ENCODE measurements around the gene ZNF584.
"Not testable (repeated sequence)": the region's sequence is repeated elsewhere in the genome, so short reads cannot be mapped to it uniquely, and the experiment has no call there.

The ZNF584 gene

DNA sequence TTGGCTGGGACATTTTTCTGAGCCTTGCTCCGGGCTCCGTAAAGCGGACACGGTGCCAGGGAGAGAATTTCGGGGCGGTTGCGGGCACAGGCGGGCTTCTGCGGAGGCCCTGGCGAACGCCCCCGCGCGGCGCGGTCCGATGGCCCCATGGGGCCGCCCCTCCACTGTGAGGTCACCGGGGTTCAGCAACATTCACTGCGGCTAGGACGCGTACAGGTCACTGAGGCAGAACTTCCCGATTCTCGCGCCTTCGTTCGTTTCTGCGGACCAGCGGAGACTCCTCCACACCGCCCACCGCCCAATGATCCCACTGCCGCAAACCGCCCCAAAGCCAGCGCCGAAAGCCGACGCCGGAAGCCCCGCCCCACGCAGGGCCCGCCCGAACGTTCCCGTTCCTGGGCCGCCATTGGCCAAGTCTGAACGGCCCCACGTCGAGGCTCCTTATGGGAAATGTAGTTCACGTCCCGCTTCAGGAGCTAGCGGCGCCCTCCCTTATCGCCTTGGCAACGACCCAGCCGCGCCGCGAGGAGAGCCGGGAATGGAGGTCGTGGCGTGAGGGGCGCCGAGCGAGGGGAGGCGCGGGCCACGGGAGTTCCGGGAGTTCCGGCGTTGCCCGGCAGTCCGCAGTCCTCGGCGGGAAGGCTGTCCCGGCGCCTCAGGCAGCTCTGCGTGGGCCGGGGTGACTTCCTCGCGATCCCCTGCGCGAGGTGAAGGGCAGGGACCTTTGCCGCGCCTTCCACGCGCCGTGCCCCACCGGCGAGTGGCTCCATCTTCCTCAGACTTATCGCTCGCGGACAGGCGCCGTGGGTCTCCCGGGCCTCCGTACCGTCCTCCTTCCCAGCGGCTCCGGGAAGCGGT is at the start of gene ZNF584:
Gene ZNF584, plus strand, starts transcription at position 498 of the 858 bp plus-strand sequence. CDS start 499 bp downstream, outside the sequence.
- peak; percentile 90 for DNase-seq

DNA sequence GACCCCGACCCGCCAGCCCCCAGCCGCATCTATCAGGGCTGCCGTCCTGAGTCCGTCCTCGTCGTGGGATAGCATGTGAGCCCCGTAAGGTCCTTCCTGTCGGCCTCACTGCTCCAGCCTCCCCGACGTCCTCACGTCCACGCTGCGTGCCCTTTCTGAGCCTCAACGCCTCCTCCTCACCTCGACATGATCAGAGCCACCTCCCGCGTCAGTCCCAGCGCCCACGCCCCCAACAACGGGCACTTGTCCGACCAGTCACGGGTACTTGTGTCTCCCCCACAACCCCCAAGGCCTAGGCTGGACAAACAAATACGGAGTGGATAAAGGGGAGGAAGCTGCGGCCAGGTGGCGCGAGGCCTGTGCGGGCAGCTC is 46.6 kb upstream of the ZNF584 start:
- DNase-seq = no peak

DNA sequence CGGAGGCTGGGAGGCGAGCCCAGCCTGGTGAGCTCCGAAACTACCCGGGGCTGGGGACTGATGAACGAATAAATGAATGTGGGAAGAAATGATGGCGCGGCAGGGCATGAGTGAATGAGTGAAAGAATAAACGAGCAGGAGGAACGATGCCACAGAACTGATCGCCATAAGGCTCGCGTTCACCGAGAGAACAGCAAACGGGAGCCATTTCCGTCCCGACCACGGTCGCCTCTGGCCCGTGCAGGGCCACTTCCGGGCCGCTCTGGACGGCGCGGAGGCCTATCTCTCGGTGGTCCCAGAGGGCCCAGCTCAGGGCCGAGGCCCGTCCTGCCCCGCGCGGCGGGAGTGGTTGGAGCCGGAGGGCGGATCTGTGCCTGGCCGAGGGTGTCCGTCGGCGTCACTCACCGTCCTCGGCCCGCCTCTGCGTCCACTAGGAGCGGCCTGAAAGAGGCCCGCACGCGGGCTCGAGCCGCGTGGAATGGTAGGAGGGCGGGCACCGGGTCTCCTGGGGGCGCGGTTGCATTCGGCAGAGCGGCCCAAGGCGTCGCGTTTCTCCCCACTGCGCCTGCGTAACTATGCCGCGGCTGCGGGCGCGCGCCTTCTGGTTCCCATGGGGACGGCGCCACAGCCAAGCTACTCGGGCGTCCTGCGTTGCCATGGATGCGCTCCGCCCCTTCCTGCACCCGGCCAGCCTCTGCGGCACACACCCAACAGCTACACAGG is 46.0 kb upstream of the ZNF584 start, which contains the start of gene ZNF497:
Gene ZNF497, minus strand, starts transcription at position 480 of the 723 bp plus-strand sequence. CDS start 5,116 bp downstream, outside the sequence.
- DNase-seq = peak; percentile 96

DNA sequence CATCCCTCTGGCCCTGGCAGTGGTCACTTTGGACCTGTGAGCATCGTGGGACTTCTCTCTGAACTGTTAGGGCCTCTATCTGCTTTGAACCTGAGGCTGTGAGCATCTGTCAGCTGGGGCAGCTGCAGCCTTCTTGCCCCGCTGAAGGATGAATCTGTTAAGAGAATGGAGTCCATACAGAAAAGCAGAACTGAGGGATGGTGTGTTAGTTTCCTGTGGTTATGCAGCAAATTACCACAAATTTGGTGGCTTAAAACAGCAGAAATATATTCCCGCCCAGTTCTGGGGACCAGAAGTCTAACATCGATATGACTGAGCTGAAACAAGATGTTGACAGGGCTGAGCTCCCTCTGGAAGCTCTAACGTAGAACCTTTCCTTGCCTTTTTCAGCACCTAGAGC is 44.3 kb upstream of the ZNF584 start:
- DNase-seq = no peak

DNA sequence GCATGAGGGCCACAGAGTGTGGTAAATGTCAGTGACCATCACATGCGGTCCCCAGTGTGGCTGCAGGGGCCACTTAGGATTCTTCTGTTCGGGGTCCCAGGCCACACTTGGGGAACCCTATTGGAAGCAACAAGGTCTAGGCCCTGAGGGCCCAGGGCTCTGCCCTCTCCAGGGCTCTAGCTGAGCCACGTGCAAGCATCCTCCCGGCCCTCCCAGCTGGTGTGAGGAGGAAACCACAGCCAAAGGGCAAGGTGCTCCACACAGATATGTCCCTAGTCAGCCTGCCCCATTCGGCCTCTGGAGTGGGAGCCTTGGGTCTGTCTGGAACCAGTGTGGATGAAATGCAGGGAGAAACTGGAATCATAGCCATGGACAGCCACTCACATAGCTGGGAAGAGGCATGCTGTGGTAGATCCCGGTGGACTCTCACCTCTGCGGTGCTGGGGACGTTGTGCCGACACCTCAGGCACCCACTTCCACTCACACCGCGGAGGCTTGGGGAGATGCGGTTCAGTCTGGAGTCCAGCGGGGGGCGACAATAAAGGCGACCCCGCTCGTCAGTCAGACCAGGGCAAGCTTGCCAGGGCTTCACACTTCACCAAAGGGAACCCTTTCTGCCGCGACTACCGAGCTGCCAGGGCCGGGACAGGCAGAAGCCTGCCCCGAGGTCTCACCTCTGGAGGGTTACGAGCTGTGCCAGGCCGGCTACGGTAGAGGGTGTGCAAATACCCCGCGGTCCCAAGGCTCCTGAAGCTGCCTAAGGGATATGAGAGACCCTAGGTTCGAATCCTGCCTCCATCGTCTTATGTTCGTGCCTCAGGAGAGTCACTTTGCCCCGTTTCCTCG is 41.6 kb upstream of the ZNF584 start:
- no peak for DNase-seq

DNA sequence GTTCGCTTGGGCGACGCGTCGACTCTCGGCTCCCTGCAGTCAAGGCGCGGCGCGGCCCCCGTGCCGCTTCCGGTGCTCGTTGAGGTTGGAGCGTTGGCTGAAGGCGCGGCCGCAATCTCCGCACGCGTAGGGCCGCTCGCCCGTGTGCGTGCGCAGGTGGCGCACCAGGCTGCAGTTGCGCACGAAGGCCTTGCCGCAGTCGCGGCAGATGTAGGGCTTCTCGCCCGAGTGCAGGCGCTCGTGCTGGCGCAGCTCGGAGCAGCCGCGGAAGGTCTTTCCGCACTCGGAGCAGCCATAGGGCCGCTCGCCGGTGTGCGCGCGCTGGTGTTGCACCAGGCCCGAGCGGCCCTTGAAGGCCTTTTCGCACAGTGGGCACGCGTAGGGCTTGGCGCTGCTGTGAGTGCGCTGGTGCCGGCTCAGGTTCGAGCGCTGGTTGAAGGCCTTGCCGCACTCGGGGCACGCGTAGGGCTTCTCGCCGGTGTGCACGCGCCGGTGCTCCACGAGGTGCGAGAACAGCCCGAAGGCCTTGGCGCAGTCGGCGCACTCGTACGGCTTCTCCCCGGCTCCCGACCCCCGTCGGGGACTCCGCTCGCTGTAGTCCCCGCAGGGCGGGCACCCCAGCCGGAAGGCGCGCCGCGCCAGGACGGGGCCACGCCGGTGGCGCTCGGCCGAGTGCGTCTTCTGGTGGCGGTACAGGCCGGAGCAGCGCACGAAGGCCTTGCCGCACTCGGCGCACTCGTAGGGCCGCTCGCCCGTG is 40.6 kb upstream of the ZNF584 start:
- DNase-seq = no peak

DNA sequence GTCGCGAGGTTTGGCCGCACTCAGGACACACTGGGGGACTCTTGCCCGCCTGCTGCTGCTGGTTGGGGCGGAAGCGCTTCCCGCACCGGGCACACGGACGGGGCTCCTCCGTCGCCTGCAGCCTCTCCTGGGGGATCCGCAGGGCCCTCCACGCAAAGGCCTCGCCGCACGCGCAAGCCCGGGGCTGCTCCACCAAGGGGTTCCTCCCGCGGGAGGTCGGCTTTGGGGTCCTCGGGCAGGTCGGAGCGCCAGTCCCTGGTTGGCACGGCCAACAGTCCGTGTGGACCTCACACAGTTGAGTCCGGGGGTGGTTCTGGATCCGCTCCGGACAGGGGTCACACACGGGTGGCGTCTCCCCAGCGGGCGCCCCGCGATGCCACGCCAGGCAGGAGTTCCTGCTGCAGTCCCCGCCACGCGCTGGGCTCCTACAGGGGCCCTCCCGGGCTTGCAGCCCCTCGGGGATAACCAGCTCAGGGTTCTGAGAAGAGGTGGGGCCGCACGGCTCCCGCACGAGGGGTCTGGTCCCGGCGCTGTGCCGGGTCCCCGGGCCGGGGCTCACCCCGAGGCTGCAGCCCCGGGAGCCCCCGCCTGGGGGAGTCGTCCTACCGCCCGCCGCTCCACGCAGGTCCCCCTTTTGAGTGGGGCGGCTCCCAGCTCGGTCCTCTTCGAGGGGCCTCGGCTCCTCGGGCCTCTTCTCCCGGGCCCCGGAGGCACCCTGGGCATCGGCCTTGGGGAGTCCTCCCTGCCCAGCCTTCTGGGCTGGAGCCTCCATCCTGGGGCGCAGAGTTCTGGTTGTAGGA is 39.7 kb upstream of the ZNF584 start:
- DNase-seq = no peak

DNA sequence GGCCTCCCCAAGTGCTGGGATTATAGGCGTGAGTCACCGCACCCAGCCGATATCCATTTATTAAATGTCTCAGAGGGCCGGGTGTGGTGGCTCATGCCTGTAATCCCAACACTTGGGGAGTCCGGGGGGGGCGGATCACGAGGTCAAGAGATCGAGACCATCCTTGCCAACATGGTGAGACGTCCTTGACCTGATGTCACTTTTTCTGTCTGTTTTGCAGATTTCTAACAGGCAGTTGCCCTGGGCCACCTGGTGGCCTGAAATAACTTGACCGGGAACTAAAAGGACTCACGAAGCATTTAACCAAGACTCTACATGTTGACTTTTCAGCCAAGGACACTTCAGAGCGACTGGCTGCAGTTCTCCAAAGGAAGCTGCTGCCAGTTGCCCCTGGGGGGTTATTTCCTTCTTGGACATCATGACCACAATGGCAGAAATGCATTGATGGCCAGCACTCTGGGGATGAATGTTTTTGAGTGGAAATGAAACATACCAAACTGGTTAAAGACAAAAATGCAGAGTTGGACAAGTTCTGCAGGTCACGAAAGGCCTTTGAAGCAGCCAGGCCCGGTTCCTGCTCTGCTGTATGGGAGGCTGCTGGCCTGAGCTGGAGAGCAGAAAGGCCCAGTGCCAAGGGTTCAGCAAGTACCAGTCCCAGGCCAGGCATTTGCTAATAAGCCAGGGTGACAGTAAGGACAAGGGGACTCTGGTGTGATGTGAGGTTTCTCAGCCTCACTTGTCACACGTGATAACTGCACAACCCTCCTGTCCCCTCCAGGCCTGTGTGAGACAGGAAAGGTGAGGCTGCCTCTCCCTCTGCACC is 35.9 kb upstream of the ZNF584 start:
- DNase-seq = no peak

DNA sequence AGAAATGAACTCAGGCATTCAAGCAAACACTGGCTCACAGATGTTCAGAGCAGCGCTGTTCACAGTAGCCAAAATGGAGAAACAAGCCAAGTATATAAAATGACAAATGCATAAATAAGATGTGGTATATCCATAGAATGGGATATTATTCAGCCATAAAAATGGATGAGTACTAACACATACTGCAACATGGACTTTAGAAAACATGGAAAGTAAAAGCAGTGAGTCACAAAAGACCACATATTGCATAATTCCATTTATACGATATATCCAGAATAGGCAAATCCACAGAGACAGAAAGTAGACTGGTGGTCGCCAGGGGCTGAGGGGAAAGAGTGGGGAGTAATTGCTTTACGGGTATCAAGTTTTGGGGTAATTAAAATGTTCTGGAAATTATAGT is 34.2 kb upstream of the ZNF584 start:
- no peak for DNase-seq

DNA sequence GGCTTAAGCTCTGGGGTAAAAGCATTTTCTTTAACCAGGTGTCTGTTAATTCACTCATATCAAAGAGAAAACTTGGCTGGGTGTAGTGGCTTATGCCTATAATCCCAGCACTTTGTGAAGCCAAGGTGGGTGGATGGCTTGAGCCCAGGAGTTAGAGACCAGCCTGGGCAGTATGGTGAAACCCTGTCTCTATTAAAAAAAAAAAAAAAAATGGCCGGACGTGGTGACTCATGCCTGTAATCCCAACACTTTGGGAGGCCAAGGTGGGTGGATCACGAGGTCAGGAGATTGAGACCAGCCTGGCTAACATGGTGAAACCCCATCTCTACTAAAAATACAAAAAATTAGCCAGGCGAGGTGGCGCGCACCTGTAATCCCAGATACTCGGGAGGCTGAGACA is 31.7 kb upstream of the ZNF584 start:
- DNase-seq = not testable (repeated sequence)

DNA sequence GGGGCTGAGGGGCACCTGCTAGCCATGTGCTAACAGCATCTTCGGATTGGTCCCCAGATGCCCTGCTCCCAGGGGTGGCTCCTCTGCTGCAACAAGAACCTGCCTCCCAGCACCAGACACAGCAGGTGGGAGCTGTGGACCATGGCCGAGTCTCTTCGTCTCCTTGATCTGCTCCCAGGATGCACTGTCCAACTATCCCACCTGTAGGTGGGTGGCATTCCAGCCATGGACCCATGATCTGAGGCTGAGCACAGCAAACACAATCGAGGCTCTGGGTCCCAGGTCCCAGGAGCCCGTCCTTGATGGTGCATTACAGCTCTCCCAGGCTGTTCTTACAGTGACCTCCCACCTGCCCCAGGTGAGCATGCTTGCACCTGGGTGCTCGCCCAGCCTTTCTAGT is 29.2 kb upstream of the ZNF584 start:
- DNase-seq = no peak

DNA sequence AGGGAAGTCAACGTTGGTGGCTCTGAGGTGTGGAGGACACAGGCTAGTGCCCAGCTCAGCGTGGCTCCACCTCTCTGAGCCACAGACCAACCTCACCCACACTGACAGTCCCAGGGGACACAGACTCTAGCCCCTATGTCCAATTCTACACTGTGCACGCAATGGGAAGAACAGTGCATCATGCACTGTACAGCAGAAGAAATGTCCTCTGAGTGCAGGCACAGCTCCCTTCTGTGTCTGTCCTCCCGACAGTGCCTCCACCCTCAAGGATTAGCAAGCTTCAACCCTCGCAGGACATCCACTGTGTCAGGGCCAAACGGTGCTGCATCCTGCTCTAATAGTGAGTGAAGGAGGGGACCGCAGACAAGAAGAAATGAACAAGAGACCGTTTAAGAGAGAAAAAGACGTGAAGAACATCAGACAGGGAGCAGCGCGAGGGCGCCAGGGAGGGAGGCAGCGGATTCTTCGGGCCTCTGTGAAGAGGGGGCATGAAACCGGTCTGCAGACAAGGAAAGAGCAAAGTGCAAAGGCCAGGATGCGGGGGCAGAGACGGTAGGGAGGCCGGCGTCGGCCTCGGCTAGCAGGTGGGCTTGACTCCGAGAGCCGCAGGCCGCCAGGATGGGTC is 28.3 kb upstream of the ZNF584 start:
- no peak for DNase-seq

DNA sequence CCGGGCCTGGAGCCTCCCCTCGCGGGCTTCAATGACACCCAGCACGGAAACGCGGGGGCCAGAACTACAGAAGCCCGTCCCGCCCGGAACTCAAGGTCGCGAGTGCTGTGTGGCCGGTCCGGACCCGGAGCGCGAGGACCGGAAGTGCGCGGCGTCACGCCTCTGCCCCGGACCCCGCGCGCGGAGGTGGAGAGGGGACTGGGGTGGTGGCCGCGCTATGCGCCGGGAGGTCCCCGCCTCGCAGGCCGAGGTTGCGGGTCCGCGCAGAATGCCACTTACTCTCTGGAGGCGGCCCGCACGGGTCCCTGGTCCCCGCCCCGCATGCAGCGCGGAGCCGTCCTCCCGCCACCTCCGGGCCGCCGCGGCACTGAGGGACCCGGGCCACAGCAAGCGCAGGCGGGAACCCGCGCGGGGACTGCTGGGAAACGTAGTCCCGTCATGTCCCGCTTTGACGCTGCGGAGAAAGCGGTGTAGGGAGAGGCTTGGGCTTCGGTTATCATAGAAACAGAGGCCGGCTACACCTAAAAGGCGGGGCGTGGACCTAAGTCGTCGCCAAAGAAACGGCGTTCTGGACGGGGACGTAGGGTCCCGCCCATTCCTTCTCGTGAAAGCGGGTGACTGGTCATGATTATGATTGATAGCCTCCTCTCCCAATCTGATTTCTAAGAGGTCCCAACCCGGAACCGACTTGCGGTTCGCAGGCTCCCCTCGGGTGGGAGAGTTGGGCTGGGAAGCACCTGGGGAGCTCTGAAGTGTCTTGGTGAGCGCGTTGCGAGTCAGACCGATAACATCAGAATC is 27.6 kb upstream of the ZNF584 start, which contains the start of gene ZNF837:
Gene ZNF837, minus strand, starts transcription at position 369 of the 798 bp plus-strand sequence. CDS start 11,698 bp downstream, outside the sequence.
- peak; percentile 97 for DNase-seq

DNA sequence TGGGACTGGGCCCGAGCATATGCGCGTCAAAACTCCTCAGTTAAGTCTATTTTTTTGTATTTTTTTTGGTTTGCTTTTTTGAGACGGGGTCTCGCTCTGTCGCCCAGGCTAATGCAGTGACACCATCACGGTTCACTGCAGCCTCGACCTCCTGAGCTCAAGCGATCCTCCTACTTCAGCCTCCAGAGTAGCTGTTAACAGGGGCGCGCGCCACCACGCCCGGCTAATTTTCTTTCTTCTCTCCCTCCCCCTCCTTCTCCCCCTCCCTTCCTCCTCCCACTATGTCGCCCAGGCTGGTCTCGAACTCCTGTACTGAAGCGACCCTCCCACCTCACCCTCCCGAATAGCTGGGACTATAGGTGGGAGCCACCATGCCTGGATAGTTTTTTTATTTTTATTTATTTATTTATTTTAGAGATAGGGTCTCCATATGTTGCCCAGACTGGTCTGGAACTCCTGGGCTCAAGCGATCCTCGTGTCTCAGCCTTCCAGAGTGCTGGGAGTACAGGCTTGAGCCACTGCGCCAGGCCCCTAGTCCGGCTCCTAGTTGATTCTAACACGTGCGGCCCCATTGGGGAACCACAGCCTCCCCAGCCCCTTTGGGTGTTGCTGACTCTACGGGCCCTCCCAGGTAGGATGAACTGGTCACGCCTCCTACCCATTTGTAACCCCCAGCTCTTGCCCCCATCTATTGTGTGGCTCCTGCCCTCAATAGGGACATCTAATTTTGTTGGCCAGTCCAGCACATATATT is 26.8 kb upstream of the ZNF584 start:
- no peak for DNase-seq

DNA sequence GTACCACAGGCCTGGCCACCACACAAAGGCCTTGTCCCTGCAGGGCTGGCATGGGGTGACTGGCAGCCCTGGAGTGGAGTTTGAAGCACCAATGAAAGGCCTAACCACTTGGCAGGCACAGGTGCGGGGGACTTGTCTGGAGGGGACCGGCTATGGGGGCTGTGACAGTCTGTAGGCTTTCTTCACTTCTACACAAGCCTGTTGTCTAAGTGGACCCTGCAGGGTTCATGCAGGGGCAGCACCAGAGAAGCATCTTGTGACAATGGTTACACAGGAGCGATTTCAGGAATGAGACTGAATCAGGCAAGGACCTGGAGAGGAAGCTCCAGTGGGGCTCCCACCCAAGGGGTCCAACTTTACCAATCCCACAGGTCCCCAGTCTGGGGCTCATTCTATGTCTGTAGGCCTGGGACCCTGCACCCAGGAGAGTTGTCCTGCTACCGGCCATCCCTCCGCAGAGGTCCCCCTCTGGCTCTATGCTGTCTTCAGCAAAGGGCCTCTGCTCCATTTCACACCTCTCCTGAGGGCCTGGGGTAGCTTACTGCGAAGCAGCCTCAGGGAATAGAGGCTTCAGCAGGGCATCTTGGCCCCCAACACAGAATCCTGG is 25.3 kb upstream of the ZNF584 start:
- no peak for DNase-seq

DNA sequence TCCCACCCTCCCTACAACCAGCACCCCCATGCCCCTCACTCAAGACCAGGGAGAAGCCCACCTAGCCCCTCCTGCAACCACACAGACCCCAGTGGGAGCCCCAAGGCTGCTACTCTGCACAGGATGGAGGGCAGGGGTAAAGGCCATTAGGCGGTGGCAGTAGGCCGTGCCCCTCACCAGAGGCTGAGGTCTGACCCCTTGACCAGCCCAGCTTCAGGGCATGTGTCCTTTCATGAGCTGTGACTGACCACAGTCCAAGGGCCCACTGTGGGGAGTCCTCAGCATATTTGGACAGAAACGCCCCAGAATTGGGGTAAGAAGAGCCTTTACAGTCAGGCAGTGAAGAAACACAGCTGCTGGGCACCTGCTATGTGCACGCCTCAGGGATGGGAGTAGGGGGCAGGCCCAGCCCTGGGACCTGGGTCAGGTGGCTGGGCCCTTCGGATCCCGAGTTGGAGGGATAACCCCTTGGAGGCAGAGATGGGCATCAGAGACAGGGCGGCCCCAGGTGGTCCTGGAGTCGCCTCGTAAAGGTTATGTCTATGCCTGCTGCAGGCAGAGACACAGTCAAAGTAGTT is 23.0 kb upstream of the ZNF584 start:
- no peak for DNase-seq

DNA sequence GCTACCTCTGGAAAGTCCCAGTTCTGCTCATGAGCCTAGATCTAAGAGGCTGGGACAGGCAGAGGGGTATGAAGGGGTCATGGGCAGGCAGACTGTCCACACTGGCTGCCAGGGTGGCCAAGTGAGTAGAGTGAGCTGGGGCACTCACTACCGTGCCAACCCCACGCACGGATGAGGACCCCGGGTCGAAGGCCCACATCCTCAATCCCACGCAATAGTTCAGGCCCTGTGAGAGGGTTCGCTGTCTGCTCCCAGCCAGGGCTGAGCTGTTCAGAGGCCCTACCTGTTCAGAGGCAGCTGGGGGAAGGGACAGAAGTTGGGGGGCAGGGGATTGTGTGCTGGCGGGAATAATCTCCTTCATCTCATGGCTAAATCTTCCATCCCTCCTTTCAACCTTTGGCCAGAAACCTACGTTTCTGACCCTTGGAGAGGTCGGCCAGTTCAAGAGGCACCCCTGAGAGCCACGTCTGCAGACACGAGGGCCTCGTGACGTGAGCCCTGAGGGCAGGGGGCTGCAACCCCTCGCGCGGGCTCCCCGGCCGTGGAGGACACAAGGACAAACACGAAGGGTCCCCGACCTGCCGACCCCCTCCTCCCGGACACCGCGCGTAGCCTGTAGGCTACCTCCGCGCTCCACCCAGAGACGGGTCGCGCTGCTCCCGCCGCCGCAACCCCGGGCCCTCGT is 22.4 kb upstream of the ZNF584 start:
- no peak for DNase-seq

All from activated CD4-positive, alpha-beta T cell treated with anti-CD3 and anti-CD28 coated beads for 1 hour (primary cell).